ENCODE measurements around the gene POLR3C.

Gene POLR3C

DNA sequence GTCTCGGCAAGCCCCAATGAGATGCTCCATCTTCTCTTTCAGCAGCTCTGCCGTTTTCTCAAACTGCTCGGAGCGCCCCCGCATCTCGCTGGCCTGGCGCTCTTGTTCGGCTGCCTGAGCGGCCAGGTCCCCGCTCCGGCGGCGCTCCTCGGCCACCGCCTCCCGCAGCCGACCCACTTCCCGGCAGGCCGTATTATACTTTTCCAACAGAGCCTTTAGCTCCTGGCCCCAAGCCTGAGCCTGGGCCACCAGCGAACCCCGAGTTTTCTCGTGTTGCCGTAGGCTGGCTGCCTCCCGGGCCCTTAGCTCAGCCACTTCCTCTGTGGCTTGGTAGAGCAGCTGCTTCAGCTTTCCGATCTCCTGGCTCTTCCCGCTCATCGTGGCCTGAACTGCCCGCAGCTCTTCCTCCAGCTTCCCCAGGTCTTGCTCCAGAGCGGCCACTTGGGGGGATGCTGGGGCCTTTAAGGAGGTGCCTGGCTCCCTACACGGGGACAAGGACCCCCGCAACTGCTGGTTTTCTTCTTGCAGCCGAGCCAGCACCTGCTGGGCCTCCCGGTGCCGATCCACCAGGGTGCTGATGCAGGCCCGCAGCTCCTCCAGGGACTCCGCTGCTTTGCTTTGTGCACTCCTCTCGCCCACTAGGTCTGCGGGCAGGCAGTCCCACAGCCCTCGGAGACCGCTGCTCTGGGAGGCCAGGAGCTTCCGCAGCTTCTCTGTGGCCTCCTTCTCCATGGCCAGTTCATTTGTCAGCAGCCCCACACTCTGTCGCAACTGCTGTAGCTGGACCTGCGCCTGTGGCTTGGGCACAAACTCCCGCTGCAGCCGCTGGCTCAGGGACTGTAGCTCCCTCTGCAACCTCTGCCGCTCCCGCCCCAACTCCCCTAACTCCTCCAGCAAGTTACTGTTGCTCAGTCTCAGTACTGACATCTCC is 48.3 kb downstream of the POLR3C start:
- no peak for DNase-seq (ENCODE audit: low spot score)

DNA sequence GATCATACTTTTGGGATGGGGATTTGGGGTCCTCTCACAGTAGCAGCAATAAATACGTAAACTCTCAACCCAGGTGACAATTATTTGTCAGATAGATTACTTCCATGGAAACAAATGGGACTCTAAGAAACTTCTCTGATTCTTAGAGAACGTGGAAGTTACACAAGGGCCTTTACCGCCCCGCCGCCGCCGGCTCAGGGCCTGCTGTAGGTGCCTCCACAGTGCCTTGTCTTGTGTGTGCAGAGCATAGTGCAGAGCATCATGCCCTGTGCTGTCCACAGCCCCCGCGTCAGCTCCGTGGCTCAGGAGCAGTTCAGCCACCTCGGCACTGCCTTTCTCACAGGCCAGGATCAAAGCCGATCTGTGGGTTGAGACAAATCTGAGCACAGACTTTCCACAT is 50.6 kb downstream of the POLR3C start:
- no peak for DNase-seq (ENCODE audit: low spot score)

DNA sequence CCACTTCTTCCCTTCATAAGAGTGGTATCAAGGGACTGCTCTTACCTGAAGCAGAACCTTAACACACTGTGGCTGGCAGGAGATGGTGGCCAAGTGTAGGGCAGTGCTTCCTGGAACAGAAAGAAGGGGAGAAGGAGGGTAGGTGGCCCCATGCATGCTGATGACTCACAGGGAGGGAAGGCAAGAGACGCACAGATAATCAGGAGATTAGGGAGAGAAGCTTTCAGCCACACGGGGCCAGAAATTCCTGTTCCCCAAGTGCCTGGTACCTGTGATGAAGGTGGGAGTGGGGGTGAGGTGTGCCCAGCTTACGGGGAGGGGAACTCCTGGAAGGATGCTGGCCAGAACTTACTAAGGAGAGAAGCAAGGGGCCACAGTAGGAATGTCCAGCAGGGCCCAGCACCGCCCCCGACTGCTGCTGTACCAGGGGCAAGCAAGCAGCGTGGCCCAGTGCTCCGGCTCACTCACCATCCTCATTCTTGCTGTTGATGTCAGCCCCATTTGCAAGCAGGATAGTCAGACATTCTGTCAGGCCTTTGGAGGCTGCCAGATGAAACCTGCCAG is 54.0 kb downstream of the POLR3C start:
- no peak for DNase-seq (ENCODE audit: low spot score)

DNA sequence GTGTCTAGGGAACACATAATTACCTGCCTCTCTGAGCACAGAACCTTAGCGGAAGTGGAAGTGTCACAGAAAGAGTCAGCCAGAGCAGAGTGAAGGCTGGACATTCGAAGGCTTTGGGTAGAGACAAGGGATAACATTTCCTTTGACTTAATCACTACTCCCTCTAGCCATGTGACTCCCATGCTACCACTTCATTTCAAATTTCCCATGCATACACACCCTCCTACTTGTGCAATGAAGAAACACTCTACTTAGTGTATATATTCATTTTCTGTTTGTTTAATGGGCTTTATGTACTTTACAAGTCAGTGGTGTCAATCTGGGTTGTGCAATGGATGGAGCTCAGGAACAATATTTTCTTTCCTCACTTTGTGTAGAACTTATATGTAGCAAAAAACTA is 54.7 kb downstream of the POLR3C start:
- no peak for DNase-seq (ENCODE audit: low spot score)

GRCh38 chr1:145879775-145880174 is 55.8 kb downstream of the POLR3C start:
- no peak for DNase-seq (ENCODE audit: low spot score)

GRCh38 chr1:145884675-145885074 is 60.7 kb downstream of the POLR3C start:
- DNase-seq (ENCODE audit: low spot score) = peak; percentile 71

- peak; percentile 61 for DNase-seq (ENCODE audit: low spot score)
Observed at GRCh38 chr1:145885738-145886287, 61.8 kb downstream of the POLR3C start, which contains the start of gene ANKRD35. Gene ANKRD35 (minus strand): TSS chr1:145885866. CDS start chr1:145885758, 108 bp downstream.

- DNase-seq (ENCODE audit: low spot score) = no peak
Observed at GRCh38 chr1:145886390-145886789, 62.4 kb downstream of the POLR3C start.

DNA sequence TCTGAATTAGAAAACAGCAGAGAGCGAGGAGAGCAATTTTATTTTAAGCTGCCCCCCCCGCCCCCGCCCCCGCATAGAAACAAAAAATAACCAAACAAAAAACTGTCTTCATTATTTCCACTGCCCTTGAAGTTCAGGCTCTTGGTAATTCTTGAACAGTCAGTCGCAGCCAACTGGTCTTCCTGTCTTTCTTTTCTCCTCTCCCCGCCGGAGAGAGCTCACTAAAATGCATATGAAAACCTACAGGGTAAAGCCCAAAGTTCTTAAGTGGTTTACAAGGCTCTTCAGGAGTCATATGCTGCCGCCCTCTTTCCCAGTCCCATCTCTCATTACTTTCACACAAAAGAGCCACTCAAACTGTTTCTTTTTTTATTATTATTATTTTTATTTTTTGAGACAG is 62.8 kb downstream of the POLR3C start:
- DNase-seq (ENCODE audit: low spot score) = no peak

GRCh38 chr1:145887631-145888030 is 63.6 kb downstream of the POLR3C start:
- DNase-seq (ENCODE audit: low spot score) = no peak

DNA sequence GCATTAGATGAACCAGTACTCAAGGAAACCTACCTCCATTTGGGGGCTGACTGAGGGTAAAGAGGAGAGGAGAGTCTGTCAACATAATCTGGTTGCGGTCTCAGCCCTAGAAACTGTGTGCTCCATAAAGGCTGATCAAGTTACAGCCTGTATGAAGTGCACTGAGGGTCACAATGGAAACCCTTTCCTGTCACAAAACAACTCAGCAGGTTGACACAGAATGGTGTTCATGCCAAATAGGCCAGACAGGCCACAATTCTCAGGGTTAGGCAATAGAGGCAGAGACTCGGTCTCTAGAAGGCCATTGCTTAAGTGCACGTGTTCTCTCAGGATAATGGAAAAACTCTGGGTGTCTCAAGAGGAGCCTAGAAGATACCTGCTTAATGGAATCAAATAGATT is 65.7 kb downstream of the POLR3C start:
- DNase-seq (ENCODE audit: low spot score) = no peak

- DNase-seq (ENCODE audit: low spot score) = no peak
Observed at GRCh38 chr1:145891143-145891542, 67.1 kb downstream of the POLR3C start.

DNA sequence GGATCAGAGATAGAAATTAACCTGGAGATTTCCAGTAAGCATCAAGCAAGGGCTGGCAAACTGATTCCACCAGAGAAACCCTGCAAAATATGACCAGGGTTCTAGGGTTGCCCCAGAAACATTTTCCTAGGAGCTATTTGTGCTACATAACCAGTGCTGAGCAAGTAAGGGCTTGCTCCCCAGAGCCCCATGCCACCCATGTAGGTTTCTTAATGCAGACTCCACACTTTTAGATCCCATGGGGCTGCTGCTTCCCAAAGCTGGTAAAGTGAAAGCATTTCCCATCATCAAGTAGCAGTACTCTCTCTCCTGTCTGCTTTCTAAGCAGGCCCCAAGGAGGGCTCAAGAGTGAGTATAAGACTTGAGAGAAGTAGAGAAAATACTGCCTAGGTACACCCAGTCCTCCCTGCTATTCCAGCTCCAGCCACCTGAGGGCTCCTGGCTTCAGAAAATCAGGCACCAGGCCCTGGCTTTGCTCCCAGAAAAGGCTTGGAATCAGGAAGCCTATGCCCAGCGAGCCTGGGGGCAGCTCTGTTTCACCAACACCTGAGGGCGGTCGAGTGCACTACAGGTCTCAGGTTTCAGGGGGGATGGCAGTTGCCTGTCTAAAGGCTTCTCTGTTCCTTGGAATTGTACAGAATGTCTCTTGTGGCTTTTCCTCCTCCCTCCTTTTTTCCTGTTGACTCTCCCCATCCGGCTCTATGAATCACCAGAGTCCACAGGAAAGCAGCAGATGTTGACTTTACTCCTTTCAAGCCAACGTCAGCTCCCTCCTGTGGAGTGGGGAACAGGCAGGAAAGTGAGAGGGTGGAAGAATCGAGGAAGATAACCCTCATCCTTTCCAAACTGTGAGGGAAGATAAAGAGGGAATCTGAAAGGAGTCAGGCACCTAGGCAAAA is 67.8 kb downstream of the POLR3C start:
- DNase-seq (ENCODE audit: low spot score) = peak; percentile 91

- DNase-seq (ENCODE audit: low spot score) = no peak
Observed at GRCh38 chr1:145892486-145893087, 68.6 kb downstream of the POLR3C start.

DNA sequence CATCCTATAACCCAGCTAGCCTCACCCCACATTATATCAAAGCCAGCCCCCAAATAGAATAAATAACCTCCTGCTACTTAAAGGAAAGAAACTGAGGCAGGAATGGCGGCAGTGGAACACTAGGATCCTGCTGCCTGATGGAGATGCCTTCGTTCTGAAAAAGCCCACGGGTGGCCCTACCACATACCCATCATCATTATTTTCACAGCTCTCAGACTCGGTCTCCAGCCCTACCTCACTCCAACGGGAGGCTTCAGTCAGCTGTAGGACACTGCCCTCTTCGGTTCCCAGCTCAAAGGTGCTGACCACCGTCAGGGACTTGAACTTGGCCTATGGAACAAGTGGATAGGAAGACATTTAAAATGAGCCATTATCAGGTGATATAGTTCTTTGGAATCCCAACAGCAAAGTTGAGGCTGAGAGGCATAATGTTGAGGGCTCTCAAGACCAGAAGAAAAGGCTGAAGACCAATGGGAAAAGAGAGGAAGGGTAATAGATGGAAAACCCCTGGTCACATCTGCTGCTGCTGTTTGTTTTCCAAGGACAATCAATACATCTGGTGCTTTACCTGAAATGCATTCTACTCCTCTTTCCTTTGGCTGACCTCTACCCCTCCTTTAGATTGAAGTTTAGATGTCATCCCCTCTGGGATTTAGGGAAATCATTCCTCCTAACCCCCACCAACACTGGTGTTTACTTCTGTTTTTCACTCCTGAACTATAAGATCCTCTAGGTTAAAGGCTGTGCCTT is 69.5 kb downstream of the POLR3C start:
- DNase-seq (ENCODE audit: low spot score) = no peak
